Prostate gland (tissue), 2 donors: Measurements from ENCODE around the gene EPB41L2.

Experiments used
- POLR2A ChIP-seq: fragments of 450-650 bp; IDR thresholded peaks from one replicate; pipeline ENCODE4 v1.6.1; 2016; ENCODE audit warnings: antibody characterized with exemption, mild to moderate bottlenecking
- POLR2AphosphoS5 ChIP-seq: sonication (generic); formaldehyde crosslinking; IDR thresholded peaks from one replicate; pipeline ENCODE4 v1.6.1; 2017; ENCODE audit warnings: antibody characterized with exemption
- TF ChIP-seq, protein P1 (sequence below), 4 experiments: fragments of 200-600 bp in 2 of 4; fragments of 450-650 bp in 2 of 4; sonication (generic) in 2 of 4; IDR thresholded peaks; 1 replicate in 3 of 4; 2 replicates in 1 of 4; pipeline ENCODE4 v1.5.1; 2016 to 2019; ENCODE audit warnings: antibody characterized with exemption in 4 of 4, mild to moderate bottlenecking in 2 of 4, moderate library complexity in 2 of 4

- TF ChIP-seq, protein P1, sequence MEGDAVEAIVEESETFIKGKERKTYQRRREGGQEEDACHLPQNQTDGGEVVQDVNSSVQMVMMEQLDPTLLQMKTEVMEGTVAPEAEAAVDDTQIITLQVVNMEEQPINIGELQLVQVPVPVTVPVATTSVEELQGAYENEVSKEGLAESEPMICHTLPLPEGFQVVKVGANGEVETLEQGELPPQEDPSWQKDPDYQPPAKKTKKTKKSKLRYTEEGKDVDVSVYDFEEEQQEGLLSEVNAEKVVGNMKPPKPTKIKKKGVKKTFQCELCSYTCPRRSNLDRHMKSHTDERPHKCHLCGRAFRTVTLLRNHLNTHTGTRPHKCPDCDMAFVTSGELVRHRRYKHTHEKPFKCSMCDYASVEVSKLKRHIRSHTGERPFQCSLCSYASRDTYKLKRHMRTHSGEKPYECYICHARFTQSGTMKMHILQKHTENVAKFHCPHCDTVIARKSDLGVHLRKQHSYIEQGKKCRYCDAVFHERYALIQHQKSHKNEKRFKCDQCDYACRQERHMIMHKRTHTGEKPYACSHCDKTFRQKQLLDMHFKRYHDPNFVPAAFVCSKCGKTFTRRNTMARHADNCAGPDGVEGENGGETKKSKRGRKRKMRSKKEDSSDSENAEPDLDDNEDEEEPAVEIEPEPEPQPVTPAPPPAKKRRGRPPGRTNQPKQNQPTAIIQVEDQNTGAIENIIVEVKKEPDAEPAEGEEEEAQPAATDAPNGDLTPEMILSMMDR (IDR thresholded peaks at IDR 0.05) = no peak
- TF ChIP-seq POLR2AphosphoS5 (no peak), POLR2A (no peak)
Measured at GRCh38 chr6:130893766-130894165, 169.3 kb downstream of the EPB41L2 start.
